ENCODE measurements around the gene PPCDC. TPM values are rescaled to one million over a fixed set of nuclear protein-coding genes. Genes with fewer than 3 reads are reported as not detected.

PPCDC gene
- polyA plus RNA-seq, 1 donor (not counting 4 experiments of a cell fraction or from before 2014, with no cell fraction given): 11.9 TPM

DNA sequence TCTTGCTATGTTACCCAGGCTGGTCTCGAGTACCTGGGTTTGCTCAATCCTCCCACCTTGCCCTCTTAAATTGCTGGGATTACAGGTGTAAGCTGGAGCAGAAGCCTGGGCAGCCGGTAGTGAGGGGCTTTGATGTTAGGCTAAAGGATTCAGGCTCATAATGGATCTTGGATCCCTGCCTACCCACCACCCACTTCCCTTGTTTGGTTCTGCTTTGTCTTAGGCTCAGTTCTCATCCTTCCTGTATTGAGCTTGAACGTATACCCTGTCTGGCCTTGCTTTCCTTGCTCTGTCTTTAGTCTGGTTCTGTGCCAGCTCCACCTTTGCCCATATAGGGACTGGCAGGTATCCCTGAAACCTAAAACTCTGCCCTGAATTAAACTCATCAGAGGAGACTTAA lies 1.7 kb downstream of the PPCDC start:
- dilution Hi-C loops (cut with MboI; ENCODE audit: extremely low pct_ligation_motif_present, low sequenced_read_pairs): no loop called here
- Histone ChIP-seq H3K79me2 (ENCODE audit: control insufficient read depth, insufficient read depth, low read length) (peaks cover 8% of the 10 kb centered on the region), H3K4me3 (ENCODE audit: control insufficient read depth in 2 of 3, extremely low read depth in 1 of 3, insufficient read depth in 2 of 3, low read depth in 1 of 3, low read length in 3 of 3) (no peak overlapping the region), H4K20me1 (ENCODE audit: control insufficient read depth, extremely low read depth, insufficient read depth, low read length) (no peaks in the 10 kb centered on the region), H2AFZ (ENCODE audit: control insufficient read depth, low read length) (no peak overlapping the region), H3K9me3 (ENCODE audit: control insufficient read depth, low read depth, low read length) (no peaks in the 10 kb centered on the region), H3K36me3 (ENCODE audit: control insufficient read depth in 2 of 2, extremely low read depth in 1 of 2, insufficient read depth in 2 of 2, low read length in 2 of 2) (peaks cover 1 to 18% of the 10 kb centered on the region in 2 experiments), H3K27me3 (ENCODE audit: control insufficient read depth, extremely low read depth, insufficient read depth, low read length) (no peaks in the 10 kb centered on the region), H3K9ac (ENCODE audit: control insufficient read depth, extremely low read depth, insufficient read depth, low read length) (no peak overlapping the region), H3K4me2 (ENCODE audit: control insufficient read depth, extremely low read depth, insufficient read depth, low read depth, low read length) (no peak overlapping the region), H3K27ac (ENCODE audit: control insufficient read depth, insufficient read depth, low read length) (no peak overlapping the region), H3K9me1 (ENCODE audit: control insufficient read depth, extremely low read depth, insufficient read depth, low read length) (no peaks in the 10 kb centered on the region), H3K4me1 (ENCODE audit: control insufficient read depth, extremely low read depth, insufficient read depth, low read length) (peaks cover 15% of the 10 kb centered on the region)
- FAIRE-seq: no peak
- TF ChIP-seq, protein P1, sequence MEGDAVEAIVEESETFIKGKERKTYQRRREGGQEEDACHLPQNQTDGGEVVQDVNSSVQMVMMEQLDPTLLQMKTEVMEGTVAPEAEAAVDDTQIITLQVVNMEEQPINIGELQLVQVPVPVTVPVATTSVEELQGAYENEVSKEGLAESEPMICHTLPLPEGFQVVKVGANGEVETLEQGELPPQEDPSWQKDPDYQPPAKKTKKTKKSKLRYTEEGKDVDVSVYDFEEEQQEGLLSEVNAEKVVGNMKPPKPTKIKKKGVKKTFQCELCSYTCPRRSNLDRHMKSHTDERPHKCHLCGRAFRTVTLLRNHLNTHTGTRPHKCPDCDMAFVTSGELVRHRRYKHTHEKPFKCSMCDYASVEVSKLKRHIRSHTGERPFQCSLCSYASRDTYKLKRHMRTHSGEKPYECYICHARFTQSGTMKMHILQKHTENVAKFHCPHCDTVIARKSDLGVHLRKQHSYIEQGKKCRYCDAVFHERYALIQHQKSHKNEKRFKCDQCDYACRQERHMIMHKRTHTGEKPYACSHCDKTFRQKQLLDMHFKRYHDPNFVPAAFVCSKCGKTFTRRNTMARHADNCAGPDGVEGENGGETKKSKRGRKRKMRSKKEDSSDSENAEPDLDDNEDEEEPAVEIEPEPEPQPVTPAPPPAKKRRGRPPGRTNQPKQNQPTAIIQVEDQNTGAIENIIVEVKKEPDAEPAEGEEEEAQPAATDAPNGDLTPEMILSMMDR (optimal IDR thresholded peaks at IDR 0.05 in 1 of 3, IDR thresholded peaks at IDR 0.05 in 1 of 3, conservative IDR thresholded peaks at IDR 0.05 in 1 of 3; ENCODE audit: extremely low read depth in 1 of 3, insufficient read depth in 2 of 3, low read length in 3 of 3): no peak
- no peak for TF ChIP-seq EZH2 (IDR thresholded peaks at IDR 0.05; ENCODE audit: low read length)
- no peak for DNase-seq (ENCODE audit: low read depth, low spot score)

DNA sequence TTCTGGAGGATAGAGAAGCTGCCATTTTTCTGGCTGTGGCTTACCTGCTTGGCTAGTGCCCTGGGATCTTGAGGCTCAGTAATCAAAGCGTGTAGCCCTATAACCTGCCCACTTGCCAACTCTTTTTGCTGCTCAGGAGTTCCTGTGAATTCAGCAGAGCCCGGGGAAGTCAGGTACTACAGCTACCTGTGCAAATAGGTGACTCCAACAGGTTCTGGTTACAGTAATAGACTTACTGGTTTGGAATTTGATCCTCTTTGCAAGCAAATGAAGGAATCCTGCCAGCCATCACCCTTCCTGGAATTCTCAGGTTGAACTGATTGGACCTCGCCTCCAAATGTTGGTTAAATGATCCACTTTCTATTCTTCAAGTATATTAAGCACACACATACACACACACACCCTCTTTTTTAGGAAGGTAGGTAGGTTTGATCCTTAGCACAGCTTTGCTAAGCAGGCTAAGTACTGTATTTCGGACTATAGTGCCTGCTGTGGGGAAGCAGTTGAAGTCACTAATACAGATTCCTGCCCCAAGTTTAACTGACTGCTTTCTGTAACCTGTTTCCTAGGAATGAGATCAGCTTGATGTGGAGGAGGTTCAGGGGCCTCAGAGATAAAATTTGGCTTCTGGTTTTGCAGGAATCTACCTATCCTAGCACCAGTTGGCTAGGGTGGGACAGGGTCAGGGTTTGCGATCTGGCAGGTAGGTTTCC lies 2.3 kb downstream of the PPCDC start:
- no peaks in the 10 kb centered on the region for H3K9me3 ChIP-seq (ENCODE audit: control insufficient read depth, low read depth, low read length)
- H3K4me3 ChIP-seq (ENCODE audit: control insufficient read depth in 2 of 3, extremely low read depth in 1 of 3, insufficient read depth in 2 of 3, low read depth in 1 of 3, low read length in 3 of 3): no peak overlapping the region
- H3K27ac ChIP-seq (ENCODE audit: control insufficient read depth, insufficient read depth, low read length): no peak overlapping the region
- DNase-seq (ENCODE audit: low read depth, low spot score): no peak
- TF ChIP-seq, protein P1 (optimal IDR thresholded peaks at IDR 0.05 in 1 of 3, IDR thresholded peaks at IDR 0.05 in 1 of 3, conservative IDR thresholded peaks at IDR 0.05 in 1 of 3; ENCODE audit: extremely low read depth in 1 of 3, insufficient read depth in 2 of 3, low read length in 3 of 3): no peak
- no peak for TF ChIP-seq EZH2 (IDR thresholded peaks at IDR 0.05; ENCODE audit: low read length)
- H4K20me1 ChIP-seq (ENCODE audit: control insufficient read depth, extremely low read depth, insufficient read depth, low read length): no peaks in the 10 kb centered on the region
- peaks cover 8% of the 10 kb centered on the region for H3K79me2 ChIP-seq (ENCODE audit: control insufficient read depth, insufficient read depth, low read length)
- no peak overlapping the region for H3K4me2 ChIP-seq (ENCODE audit: control insufficient read depth, extremely low read depth, insufficient read depth, low read depth, low read length)
- H3K36me3 ChIP-seq (ENCODE audit: control insufficient read depth in 2 of 2, extremely low read depth in 1 of 2, insufficient read depth in 2 of 2, low read length in 2 of 2): peaks cover 1 to 18% of the 10 kb centered on the region in 2 experiments
- no peak overlapping the region for H2AFZ ChIP-seq (ENCODE audit: control insufficient read depth, low read length)
- no peaks in the 10 kb centered on the region for H3K9me1 ChIP-seq (ENCODE audit: control insufficient read depth, extremely low read depth, insufficient read depth, low read length)
- dilution Hi-C loops (cut with MboI; ENCODE audit: extremely low pct_ligation_motif_present, low sequenced_read_pairs): no loop called here
- H3K4me1 ChIP-seq (ENCODE audit: control insufficient read depth, extremely low read depth, insufficient read depth, low read length): peaks cover 17% of the 10 kb centered on the region
- no peak overlapping the region for H3K9ac ChIP-seq (ENCODE audit: control insufficient read depth, extremely low read depth, insufficient read depth, low read length)
- no peaks in the 10 kb centered on the region for H3K27me3 ChIP-seq (ENCODE audit: control insufficient read depth, extremely low read depth, insufficient read depth, low read length)
- FAIRE-seq: no peak

Measured in keratinocyte (primary cell).